Stimulated activated memory B cell treated with anti-CD40 and anti-IgM and Interleukin-4, amounts not matched to agents 10 μg/mL and 1 μg/mL and 100 μg/mL, for 72 hours (primary cell): ENCODE data around the gene ODF2.
"Not testable (repeated sequence)": the region's sequence is repeated elsewhere in the genome, so short reads cannot be mapped to it uniquely, and the experiment has no call there.

Experiments
- ATAC-seq: fragments of 150-1000 bp; cut with Tn5 transposase; 2 replicates; pipeline ENCODE4 v1.10.0; 2021
- H3K27ac Mint-ChIP-seq: one replicate; pipeline ENCODE4 v1.8.0; 2022; ENCODE audit warnings: mild to moderate bottlenecking, mixed read lengths
- H3K27me3 Mint-ChIP-seq: one replicate; pipeline ENCODE4 v1.8.0; 2022; ENCODE audit warnings: mixed read lengths
- H3K36me3 Mint-ChIP-seq: one replicate; pipeline ENCODE4 v1.8.0; 2022; ENCODE audit warnings: mixed read lengths
- H3K4me1 Mint-ChIP-seq: one replicate; pipeline ENCODE4 v1.8.0; 2022; ENCODE audit warnings: mixed read lengths
- H3K4me3 Mint-ChIP-seq: one replicate; pipeline ENCODE4 v1.8.0; 2022; ENCODE audit warnings: mild to moderate bottlenecking, moderate library complexity, mixed read lengths
- H3K9me3 Mint-ChIP-seq: one replicate; pipeline ENCODE4 v1.8.0; 2022; ENCODE audit warnings: mixed read lengths

Gene ODF2

DNA sequence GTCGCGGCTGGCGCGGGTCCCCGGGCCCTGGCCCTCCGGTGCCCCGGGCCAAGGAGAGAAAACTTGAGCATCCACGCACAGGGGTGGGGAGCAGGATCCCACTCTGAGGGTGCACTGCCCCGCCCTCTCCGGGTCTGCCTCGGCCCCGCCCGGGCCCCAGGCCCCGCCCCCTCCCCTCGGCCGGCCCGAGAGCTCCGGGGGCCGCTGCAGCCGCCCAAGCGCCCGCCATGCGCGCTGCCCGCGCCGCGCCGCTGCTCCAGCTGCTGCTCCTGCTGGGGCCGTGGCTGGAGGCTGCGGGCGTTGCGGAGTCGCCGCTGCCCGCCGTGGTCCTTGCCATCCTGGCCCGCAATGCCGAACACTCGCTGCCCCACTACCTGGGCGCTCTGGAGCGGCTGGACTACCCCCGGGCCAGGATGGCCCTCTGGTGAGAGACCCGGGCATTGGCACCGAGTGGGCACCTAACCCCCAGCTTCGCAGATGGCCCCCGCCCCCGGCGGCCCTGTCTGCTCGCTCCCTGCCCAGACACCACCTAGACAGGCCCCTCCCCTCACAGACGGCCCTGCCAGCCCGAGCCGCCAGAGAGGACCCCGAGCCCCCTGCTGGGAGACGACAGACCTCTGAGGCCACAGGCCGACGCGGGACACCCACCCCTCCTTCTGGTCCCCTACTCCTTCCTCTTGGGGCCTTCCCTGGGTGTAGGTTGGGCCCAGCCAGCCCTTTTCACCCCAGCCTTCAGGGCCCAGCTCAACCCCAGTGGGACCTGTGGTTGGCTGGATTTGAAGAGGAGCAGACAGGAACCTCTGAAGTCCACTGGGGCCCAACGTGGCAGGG lies 34.9 kb upstream of the ODF2 start, which contains the start of gene CERCAM:
CERCAM (plus strand) TSS at position 207 of the 831 bp plus-strand sequence; CDS start at position 228, 21 bp downstream.
- ATAC-seq = peak; percentile 88
- Mint-ChIP-seq H3K27me3 (peaks cover 52% of the 10 kb centered on the region), H3K4me3 (peak within 1 kb of the TSS; percentile 79), H3K27ac (peak within 1 kb of the TSS; percentile 49), H3K9me3 (no peaks in the 10 kb centered on the region), H3K4me1 (peaks cover 14% of the 10 kb centered on the region), H3K36me3 (no peaks in the 10 kb centered on the region)

DNA sequence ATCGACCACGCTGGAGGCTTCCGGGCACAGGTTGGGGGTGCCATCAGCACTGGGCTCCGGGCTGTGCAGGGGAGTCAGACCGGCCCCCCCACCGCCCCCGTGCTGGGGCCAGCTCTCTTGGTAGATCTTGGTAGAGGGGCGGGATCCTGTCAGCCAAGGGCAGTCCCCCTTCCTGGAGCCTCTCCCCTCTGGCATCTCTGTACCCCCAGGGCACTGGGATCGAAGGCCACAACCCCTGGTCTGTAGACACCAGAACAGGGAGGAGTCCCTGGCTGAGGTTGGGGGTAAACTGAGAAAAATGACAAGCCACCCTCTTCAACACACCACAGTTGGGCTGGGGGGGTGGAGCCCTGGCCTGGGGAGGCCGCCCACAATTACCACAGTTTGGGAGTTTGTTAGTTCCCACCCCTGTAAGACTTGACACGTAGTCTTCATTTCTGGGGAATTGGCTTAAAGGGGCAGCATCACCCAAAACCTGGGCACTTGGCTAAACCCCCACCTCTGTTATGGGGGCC lies 34.3 kb upstream of the ODF2 start:
- H3K4me1 Mint-ChIP-seq = peaks cover 14% of the 10 kb centered on the region
- peak overlapping the region; percentile 49 for H3K27ac Mint-ChIP-seq
- H3K27me3 Mint-ChIP-seq = peaks cover 46% of the 10 kb centered on the region
- no peaks in the 10 kb centered on the region for H3K36me3 Mint-ChIP-seq
- no peaks in the 10 kb centered on the region for H3K9me3 Mint-ChIP-seq
- peak overlapping the region; percentile 77 for H3K4me3 Mint-ChIP-seq
- ATAC-seq = peak; percentile 9

DNA sequence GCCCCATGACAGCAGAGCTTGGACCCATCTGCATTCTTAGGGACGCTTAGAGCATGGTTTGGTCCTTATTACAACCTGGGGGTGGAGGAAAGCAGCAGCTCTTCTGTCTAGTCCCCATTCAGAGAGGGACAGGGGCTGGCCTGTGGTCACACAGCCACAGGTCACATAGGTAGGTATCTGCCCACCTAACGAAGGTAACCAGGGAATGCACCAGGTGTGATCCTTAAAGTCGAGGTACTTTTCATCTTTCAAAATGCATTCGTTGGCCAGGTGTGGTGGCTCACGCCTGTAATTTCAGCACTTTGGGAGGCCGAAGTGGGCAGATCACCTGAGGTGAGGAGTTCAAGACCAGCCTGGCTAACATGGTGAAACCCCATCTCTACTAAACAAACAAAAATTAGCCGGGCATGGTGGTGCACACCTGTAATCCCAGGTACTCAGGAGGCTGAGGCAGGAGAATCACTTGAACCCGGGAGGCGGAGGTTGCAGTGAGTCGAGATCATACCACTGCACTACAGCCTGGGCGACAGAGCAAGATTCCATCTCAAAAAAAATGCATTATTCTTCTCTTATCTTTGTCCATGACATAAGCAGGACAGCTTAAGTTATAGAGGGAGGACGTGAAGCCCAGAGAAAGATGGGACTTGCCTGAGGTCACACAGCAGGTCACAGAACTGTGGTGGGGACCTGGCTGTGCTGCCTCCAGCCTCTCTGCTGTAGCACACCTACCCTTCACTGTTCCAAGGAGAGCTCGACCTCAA lies 33.6 kb upstream of the ODF2 start:
- not testable (repeated sequence) for H3K27ac Mint-ChIP-seq, ATAC-seq, H3K36me3 Mint-ChIP-seq, H3K9me3 Mint-ChIP-seq
- peaks cover 14% of the 10 kb centered on the region for H3K4me1 Mint-ChIP-seq
- H3K4me3 Mint-ChIP-seq = peak overlapping the region; percentile 18
- H3K27me3 Mint-ChIP-seq = peaks cover 39% of the 10 kb centered on the region

DNA sequence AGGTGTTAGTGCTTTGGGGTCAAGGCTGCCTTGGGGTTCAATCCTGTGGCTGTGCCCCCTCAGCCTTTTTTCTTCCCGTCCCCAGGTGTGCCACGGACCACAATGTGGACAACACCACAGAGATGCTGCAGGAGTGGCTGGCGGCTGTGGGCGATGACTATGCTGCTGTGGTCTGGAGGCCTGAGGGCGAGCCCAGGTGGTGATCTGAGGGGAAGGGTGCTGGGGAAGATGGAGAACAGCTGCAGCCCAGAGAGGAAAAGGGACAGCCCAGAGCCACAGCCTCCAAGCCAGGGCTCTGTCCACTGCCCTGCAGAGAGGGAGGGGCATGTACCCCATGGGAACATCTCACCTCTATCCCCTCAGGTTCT lies 33.0 kb upstream of the ODF2 start:
- Mint-ChIP-seq H3K27ac (no peak overlapping the region), H3K36me3 (no peaks in the 10 kb centered on the region), H3K4me1 (peaks cover 14% of the 10 kb centered on the region), H3K4me3 (no peak overlapping the region), H3K27me3 (peaks cover 35% of the 10 kb centered on the region), H3K9me3 (no peaks in the 10 kb centered on the region)
- no peak for ATAC-seq

DNA sequence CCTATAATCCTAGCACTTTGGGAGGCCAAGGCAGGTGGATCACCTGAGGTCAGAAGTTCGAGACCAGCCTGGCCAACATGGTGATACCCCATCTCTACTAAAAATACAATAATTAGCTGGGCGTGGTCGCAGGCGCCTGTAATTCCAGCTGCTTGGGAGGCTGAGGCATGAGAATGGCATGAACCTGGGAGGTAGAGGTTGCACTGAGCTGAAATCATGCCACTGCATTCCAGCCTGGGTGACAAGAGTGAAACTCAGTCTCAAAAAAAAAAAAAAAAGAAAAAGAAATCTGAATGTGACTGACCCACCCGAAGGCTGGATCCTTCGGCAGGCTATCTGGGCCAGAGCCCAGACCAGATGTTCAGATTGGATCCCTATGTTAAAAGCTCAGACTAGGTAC lies 32.5 kb upstream of the ODF2 start:
- not testable (repeated sequence) for H3K27ac Mint-ChIP-seq, H3K4me3 Mint-ChIP-seq, H3K36me3 Mint-ChIP-seq, H3K9me3 Mint-ChIP-seq, ATAC-seq
- Mint-ChIP-seq H3K27me3 (peaks cover 35% of the 10 kb centered on the region), H3K4me1 (peaks cover 14% of the 10 kb centered on the region)

DNA sequence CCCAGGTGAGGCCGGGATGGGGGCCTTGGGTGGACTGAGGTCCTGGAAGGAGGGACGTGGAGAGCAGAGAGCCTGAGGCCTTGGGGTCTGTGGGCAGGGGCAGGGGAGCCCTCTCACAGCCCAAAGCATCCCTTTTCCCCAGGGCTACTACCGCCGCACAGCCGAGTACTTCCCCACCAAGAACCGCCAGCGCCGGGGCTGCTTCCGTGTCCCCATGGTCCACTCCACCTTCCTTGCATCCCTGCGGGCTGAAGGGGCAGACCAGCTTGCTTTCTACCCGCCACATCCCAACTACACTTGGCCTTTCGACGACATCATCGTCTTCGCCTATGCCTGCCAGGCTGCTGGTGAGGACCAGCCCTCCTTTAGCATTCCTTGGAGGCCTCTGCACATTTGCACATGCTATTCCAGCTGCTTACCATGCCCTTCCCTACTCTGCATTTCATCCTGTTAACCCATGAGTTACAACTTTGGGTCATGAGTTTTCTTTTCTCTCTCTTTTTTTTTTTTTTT lies 31.5 kb upstream of the ODF2 start:
- Mint-ChIP-seq H3K4me3 (no peak overlapping the region), H3K9me3 (no peaks in the 10 kb centered on the region), H3K36me3 (no peaks in the 10 kb centered on the region), H3K27me3 (peaks cover 28% of the 10 kb centered on the region), H3K27ac (peak overlapping the region; percentile 31), H3K4me1 (peaks cover 12% of the 10 kb centered on the region)
- no peak for ATAC-seq

DNA sequence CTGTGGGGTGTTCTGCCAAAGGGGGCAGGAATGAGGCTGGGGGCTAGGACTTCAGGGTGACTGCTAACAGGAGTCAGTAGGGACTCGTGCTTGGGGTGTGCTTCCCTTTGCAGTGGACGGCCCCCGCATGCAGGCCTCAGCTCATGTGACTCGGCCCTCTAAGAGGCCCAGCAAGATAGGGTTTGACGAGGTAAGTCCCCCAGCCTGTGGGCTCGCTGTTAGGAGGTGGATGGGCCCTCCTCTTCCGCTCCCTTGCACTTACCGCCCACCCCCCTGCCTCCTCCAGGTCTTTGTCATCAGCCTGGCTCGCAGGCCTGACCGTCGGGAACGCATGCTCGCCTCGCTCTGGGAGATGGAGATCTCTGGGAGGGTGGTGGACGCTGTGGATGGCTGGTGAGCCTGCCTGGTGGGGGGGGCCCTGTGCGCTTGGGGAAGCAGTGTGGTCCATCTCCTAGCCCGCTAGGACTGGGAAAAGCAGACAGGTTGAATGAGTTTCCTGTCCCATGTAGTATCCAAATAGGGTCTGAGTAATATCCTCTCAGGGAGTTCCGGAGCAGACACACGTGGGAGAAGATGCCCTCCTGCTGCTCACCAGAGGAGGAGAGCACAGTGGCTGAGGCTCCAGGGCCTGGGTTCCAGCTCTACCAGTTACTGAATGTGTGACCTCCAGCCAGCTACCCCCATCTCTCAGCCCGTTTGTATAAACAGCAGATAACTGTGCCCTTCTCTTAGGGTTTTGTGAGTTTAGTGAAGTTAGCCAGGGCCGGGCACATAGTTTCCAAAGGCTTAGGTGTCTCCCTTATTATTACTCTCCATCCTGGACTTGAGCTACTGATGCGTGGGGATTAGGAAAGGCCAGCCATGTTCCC lies 26.9 kb upstream of the ODF2 start:
- Mint-ChIP-seq H3K36me3 (no peaks in the 10 kb centered on the region), H3K27ac (no peak overlapping the region), H3K9me3 (no peaks in the 10 kb centered on the region), H3K4me3 (no peak overlapping the region), H3K27me3 (peaks cover 12% of the 10 kb centered on the region), H3K4me1 (no peaks in the 10 kb centered on the region)
- ATAC-seq = no peak

- no peaks in the 10 kb centered on the region for H3K36me3 Mint-ChIP-seq
- no peak overlapping the region for H3K27ac Mint-ChIP-seq
- H3K9me3 Mint-ChIP-seq = no peaks in the 10 kb centered on the region
- no peaks in the 10 kb centered on the region for H3K4me1 Mint-ChIP-seq
- no peak for ATAC-seq
- H3K27me3 Mint-ChIP-seq = peaks cover 5% of the 10 kb centered on the region
- H3K4me3 Mint-ChIP-seq = no peak overlapping the region
These were observed 26.2 kb upstream of the ODF2 start for GRCh38 chr9:128429513-128430086.

- Mint-ChIP-seq H3K36me3 (no peaks in the 10 kb centered on the region), H3K4me1 (no peaks in the 10 kb centered on the region), H3K9me3 (no peaks in the 10 kb centered on the region), H3K4me3 (no peak overlapping the region), H3K27ac (no peak overlapping the region), H3K27me3 (no peaks in the 10 kb centered on the region)
- ATAC-seq = no peak
These were observed 24.6 kb upstream of the ODF2 start for GRCh38 chr9:128431207-128431606.

- Mint-ChIP-seq H3K36me3 (no peaks in the 10 kb centered on the region), H3K27me3 (no peaks in the 10 kb centered on the region), H3K9me3 (no peaks in the 10 kb centered on the region), H3K4me1 (peaks cover 7% of the 10 kb centered on the region), H3K4me3 (no peak overlapping the region), H3K27ac (no peak overlapping the region)
- no peak for ATAC-seq
These were observed 21.5 kb upstream of the ODF2 start for GRCh38 chr9:128434340-128434739.

DNA sequence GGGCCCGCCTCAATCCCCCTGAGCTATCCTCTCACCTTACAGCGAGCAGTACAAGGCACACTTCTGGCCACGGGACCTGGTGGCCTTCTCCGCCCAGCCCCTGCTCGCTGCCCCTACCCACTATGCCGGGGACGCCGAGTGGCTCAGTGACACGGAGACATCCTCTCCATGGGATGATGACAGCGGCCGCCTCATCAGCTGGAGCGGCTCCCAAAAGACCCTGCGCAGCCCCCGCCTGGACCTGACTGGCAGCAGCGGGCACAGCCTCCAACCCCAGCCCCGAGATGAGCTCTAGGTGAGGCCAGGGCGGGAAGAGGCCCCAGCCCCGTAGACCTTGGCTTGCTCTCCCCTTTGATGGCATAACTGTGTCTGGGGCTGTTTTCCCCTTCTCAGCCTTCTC lies 20.2 kb upstream of the ODF2 start:
- ATAC-seq = no peak
- Mint-ChIP-seq H3K36me3 (no peaks in the 10 kb centered on the region), H3K9me3 (no peaks in the 10 kb centered on the region)

DNA sequence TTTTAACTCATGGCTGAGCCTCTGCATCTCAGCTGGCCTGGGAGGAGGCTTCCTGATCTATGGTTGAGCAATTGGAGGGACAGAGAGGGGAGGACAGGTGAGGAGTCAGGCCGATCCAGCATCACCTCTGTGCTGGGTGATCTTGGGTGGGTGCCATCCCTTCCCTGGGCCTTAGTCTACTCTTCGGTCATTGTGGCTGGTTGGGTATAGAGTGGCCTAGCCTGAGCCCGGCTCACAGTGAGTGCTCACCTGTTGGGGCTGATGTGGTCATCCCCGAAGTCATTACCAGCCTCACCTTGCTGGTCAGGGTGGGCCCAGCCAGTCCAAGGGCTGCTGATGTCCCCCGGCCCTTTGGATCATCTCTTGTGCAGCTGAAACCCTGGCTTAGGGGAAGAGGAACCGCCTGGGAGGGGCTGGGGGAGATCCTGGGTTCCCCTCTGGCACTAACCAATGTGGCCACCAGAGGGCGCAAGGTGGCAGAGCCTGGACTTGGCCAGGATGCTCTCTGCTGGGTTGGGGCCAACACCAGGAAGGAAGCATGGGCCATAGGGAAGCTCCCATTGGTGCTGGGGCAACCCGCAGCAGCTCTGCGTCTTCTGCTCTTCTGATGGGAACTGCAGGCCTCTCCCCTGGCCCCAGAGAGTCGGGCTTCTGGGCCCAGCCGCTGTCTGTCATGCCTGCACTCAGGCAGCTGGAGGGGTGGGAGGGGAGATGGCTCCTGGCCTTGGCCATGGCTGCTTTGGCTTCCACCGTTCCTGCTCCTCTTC lies 17.3 kb upstream of the ODF2 start:
- Mint-ChIP-seq H3K27me3 (no peaks in the 10 kb centered on the region), H3K9me3 (no peaks in the 10 kb centered on the region), H3K36me3 (no peaks in the 10 kb centered on the region), H3K4me1 (peaks cover 7% of the 10 kb centered on the region), H3K4me3 (no peak overlapping the region), H3K27ac (no peak overlapping the region)
- peak; percentile 86 for ATAC-seq

More for the DNA sequence above, 20.2 kb upstream of the ODF2 start:
- Mint-ChIP-seq H3K4me3 (no peak overlapping the region), H3K27ac (no peak overlapping the region), H3K27me3 (no peaks in the 10 kb centered on the region), H3K4me1 (peaks cover 7% of the 10 kb centered on the region)

DNA sequence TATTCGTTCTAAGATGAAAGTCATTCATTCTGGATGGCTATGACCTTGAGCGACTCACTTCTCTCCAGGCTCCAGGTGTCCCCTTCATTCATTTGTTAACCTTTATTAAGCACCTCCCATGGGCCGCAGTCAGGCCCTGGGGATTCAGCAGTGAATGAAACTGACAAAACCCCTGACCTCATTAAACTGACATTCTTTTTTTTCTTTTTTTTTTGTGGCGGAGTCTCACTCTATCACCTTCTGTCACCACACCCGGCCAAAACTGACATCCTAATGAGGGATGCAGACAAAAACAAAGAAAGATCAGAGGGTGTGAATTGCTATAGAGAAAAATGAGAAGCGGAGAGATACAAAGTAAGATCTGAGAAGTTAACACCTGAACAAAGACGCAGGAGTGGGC lies 16.5 kb upstream of the ODF2 start:
- peak; percentile 62 for ATAC-seq
- Mint-ChIP-seq H3K4me1 (peaks cover 7% of the 10 kb centered on the region), H3K9me3 (no peaks in the 10 kb centered on the region), H3K27me3 (no peaks in the 10 kb centered on the region), H3K4me3 (no peak overlapping the region), H3K36me3 (no peaks in the 10 kb centered on the region), H3K27ac (no peak overlapping the region)

DNA sequence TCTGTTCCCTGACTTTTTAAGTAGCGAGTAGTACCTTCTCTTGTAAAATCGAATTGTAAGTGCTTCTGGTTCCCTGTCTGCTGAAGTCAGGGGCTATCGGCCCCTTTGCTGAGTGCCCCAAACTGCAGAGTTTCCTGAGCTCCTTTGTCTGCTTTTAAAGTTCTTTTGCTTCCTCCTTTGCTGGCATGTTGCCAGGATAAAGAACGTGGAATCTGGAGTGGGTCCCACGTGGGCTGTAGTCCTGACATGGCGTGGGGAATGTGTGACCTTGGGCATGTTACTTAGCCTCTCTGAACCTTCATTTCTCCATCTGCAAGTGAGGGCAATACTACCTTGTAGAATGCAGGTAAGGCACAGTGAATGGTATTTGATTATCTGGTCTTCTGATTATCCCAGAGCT lies 13.7 kb upstream of the ODF2 start:
- no peaks in the 10 kb centered on the region for H3K36me3 Mint-ChIP-seq
- peaks cover 7% of the 10 kb centered on the region for H3K4me1 Mint-ChIP-seq
- H3K27me3 Mint-ChIP-seq = no peaks in the 10 kb centered on the region
- H3K4me3 Mint-ChIP-seq = no peak overlapping the region
- no peak overlapping the region for H3K27ac Mint-ChIP-seq
- H3K9me3 Mint-ChIP-seq = no peaks in the 10 kb centered on the region
- ATAC-seq = no peak
